Nephron progenitor cell (in vitro differentiated cells): ENCODE results near the gene KIF22.
"Not testable (repeated sequence)": the region's sequence is repeated elsewhere in the genome, so short reads cannot be mapped to it uniquely, and the experiment has no call there.

Source experiments
- DNase-seq: peaks from one replicate; pipeline ENCODE4 v3.0.0; 2021
- H3K27ac Mint-ChIP-seq: 2 replicates; pipeline ENCODE4 v1.8.0; 2021; ENCODE audit warnings: mild to moderate bottlenecking, moderate library complexity, mixed read lengths
- H3K27me3 Mint-ChIP-seq: 2 replicates; pipeline ENCODE4 v1.8.0; 2021; ENCODE audit warnings: mild to moderate bottlenecking, low read depth, mixed read lengths; ENCODE audit not compliant: poor library complexity
- H3K36me3 Mint-ChIP-seq: 2 replicates; pipeline ENCODE4 v1.8.0; 2021; ENCODE audit warnings: low read depth, mixed read lengths
- H3K4me1 Mint-ChIP-seq: 2 replicates; pipeline ENCODE4 v1.8.0; 2021; ENCODE audit warnings: mixed read lengths
- H3K4me3 Mint-ChIP-seq: 2 replicates; pipeline ENCODE4 v1.8.0; 2021; ENCODE audit warnings: mild to moderate bottlenecking, moderate library complexity, mixed read lengths
- H3K9me3 Mint-ChIP-seq: 2 replicates; pipeline ENCODE4 v1.8.0; 2021; ENCODE audit warnings: mild to moderate bottlenecking, moderate library complexity, mixed read lengths
- CTCF ChIP-seq: fragments of 200-600 bp; sonication (generic); IDR thresholded peaks from 2 replicates; pipeline ENCODE4 v1.5.0; 2021; ENCODE audit warnings: antibody characterized with exemption

KIF22 gene

GRCh38 chr16:29765167-29766032, 25.2 kb upstream of the KIF22 start:
- TF ChIP-seq CTCF, result no peak
- no peaks in the 10 kb centered on the region for H3K9me3 Mint-ChIP-seq
- peaks cover 38% of the 10 kb centered on the region for H3K27me3 Mint-ChIP-seq
- H3K4me3 Mint-ChIP-seq, result no peak overlapping the region
- peaks cover 22% of the 10 kb centered on the region for H3K4me1 Mint-ChIP-seq
- no peaks in the 10 kb centered on the region for H3K36me3 Mint-ChIP-seq
- no peak overlapping the region for H3K27ac Mint-ChIP-seq
- no peak for DNase-seq

- peaks cover 14% of the 10 kb centered on the region for H3K4me1 Mint-ChIP-seq
- TF ChIP-seq CTCF, result no peak
Measured at GRCh38 chr16:29766571-29766970, 24.0 kb upstream of the KIF22 start.

GRCh38 chr16:29767062-29767461, 23.5 kb upstream of the KIF22 start:
- no peak for DNase-seq
- no peaks in the 10 kb centered on the region for H3K9me3 Mint-ChIP-seq
- peaks cover 14% of the 10 kb centered on the region for H3K4me1 Mint-ChIP-seq
- peaks cover 31% of the 10 kb centered on the region for H3K27me3 Mint-ChIP-seq
- no peak overlapping the region for H3K27ac Mint-ChIP-seq
- TF ChIP-seq CTCF, result no peak
- H3K4me3 Mint-ChIP-seq, result no peak overlapping the region
- H3K36me3 Mint-ChIP-seq, result no peaks in the 10 kb centered on the region

More at GRCh38 chr16:29766571-29766970, 24.0 kb upstream of the KIF22 start:
- H3K27me3 Mint-ChIP-seq, result peaks cover 31% of the 10 kb centered on the region
- no peaks in the 10 kb centered on the region for H3K36me3 Mint-ChIP-seq
- H3K9me3 Mint-ChIP-seq, result no peaks in the 10 kb centered on the region
- no peak overlapping the region for H3K4me3 Mint-ChIP-seq
- DNase-seq, result no peak
- no peak overlapping the region for H3K27ac Mint-ChIP-seq

GRCh38 chr16:29769507-29769906, 21.0 kb upstream of the KIF22 start:
- no peak overlapping the region for H3K4me3 Mint-ChIP-seq
- H3K27ac Mint-ChIP-seq, result no peak overlapping the region
- peaks cover 35% of the 10 kb centered on the region for H3K27me3 Mint-ChIP-seq
- no peaks in the 10 kb centered on the region for H3K36me3 Mint-ChIP-seq
- peaks cover 9% of the 10 kb centered on the region for H3K4me1 Mint-ChIP-seq
- TF ChIP-seq CTCF, result no peak
- no peaks in the 10 kb centered on the region for H3K9me3 Mint-ChIP-seq
- DNase-seq, result no peak

GRCh38 chr16:29770250-29770929, 20.2 kb upstream of the KIF22 start:
- Mint-ChIP-seq H3K36me3 (no peaks in the 10 kb centered on the region), H3K4me1 (peaks cover 7% of the 10 kb centered on the region), H3K27ac (no peak overlapping the region), H3K27me3 (peaks cover 30% of the 10 kb centered on the region), H3K4me3 (no peak overlapping the region), H3K9me3 (no peaks in the 10 kb centered on the region)
- no peak for DNase-seq
- no peak for TF ChIP-seq CTCF

- not testable (repeated sequence) for H3K36me3 Mint-ChIP-seq, H3K9me3 Mint-ChIP-seq, H3K4me3 Mint-ChIP-seq, H3K27ac Mint-ChIP-seq, DNase-seq, H3K4me1 Mint-ChIP-seq
- H3K27me3 Mint-ChIP-seq, result peaks cover 26% of the 10 kb centered on the region
Measured at GRCh38 chr16:29772330-29772729, 18.2 kb upstream of the KIF22 start.
